MCF 10A (cell line): Measurements from ENCODE around the gene EHBP1. TPM values are rescaled to one million over a fixed set of nuclear protein-coding genes. Genes with fewer than 3 reads are reported as not detected.

Experiments
- BruUV-seq: library from RNA; stranded (reverse); fragments of 400-500 nt; replicated peaks from 2 replicates; lab custom pipeline; 2021; lab: Mats Ljungman, UMichigan
- CTCF ChIA-PET: fragments of 300-600 bp; sonication (Branson Sonifier 250); formaldehyde crosslinking; extraction: SDS; loops from one replicate; lab custom pipeline; 2021; ENCODE audit warnings: antibody characterized with exemption, inconsistent platforms; lab: Yijun Ruan, JAX
- POLR2A ChIA-PET: fragments of 300-600, 350-650 bp; sonication (Branson Sonifier 250); formaldehyde crosslinking; extraction: SDS; loops from one replicate; lab custom pipeline; 2020; ENCODE audit warnings: antibody characterized with exemption, inconsistent platforms; lab: Yijun Ruan, JAX
- DNase-seq: peaks from one replicate; pipeline ENCODE4 v3.0.0-alpha.2; 2018; ENCODE audit not compliant: unreplicated experiment
- H3K27ac Mint-ChIP-seq: one replicate; pipeline ENCODE4 v1.8.0; 2022; ENCODE audit warnings: mild to moderate bottlenecking, low read depth, mixed read lengths; ENCODE audit not compliant: unreplicated experiment
- H3K27me3 Mint-ChIP-seq: one replicate; pipeline ENCODE4 v1.8.0; 2022; ENCODE audit warnings: mixed read lengths; ENCODE audit not compliant: insufficient read depth, unreplicated experiment
- H3K36me3 Mint-ChIP-seq: one replicate; pipeline ENCODE4 v1.8.0; 2022; ENCODE audit warnings: mild to moderate bottlenecking, moderate library complexity, mixed read lengths; ENCODE audit not compliant: insufficient read depth, unreplicated experiment
- H3K4me1 Mint-ChIP-seq: one replicate; pipeline ENCODE4 v1.8.0; 2022; ENCODE audit warnings: mixed read lengths; ENCODE audit not compliant: insufficient read depth, unreplicated experiment
- H3K4me3 Mint-ChIP-seq: one replicate; pipeline ENCODE4 v1.8.0; 2022; ENCODE audit warnings: mild to moderate bottlenecking, moderate library complexity, mixed read lengths; ENCODE audit not compliant: unreplicated experiment
- H3K9me3 Mint-ChIP-seq: one replicate; pipeline ENCODE4 v1.8.0; 2022; ENCODE audit warnings: mixed read lengths; ENCODE audit not compliant: unreplicated experiment
- CTCF ChIP-seq: fragments of 200-600 bp; IDR thresholded peaks from one replicate; pipeline ENCODE4 v1.8.0; 2022; ENCODE audit warnings: antibody characterized with exemption, mild to moderate bottlenecking; ENCODE audit not compliant: unreplicated experiment
- intact Hi-C: fragments of 100-400 bp; cut with micrococcal nuclease; formaldehyde crosslinking; loops from 2 replicates; pipeline ENCODE4 v1.14.1; 2022
- total RNA-seq: library from RNA; stranded (reverse); gene quantifications from 2 replicates; pipeline ENCODE4 v1.2.3, GENCODE V29; 2022

Gene EHBP1
- total RNA-seq, 1 experiment from 2014 or later = 81.2 TPM

- H3K36me3 Mint-ChIP-seq = no peaks in the 10 kb centered on the region
- CTCF ChIA-PET = interaction anchor here (0.7 to 2.6 kb wide), 4 partner anchors 10 to 208 kb away, joined by 3 to 8 read pairs (median 4); no protein-coding TSS in a partner anchor
- no peaks in the 10 kb centered on the region for H3K27me3 Mint-ChIP-seq
- intact Hi-C loops = no loop called here
- H3K9me3 Mint-ChIP-seq = no peaks in the 10 kb centered on the region
- H3K27ac Mint-ChIP-seq = peak overlapping the region; percentile 97
- no peak for TF ChIP-seq CTCF
- no peak for DNase-seq
- BruUV-seq = no TSS peak
- H3K4me3 Mint-ChIP-seq = no peak overlapping the region
- POLR2A ChIA-PET = interaction anchor here (1.2 to 2.9 kb wide), 6 partner anchors 11 to 107 kb away, joined by 3 to 35 read pairs (median 10); partner anchors contain the start of gene EHBP1
- peaks cover 45% of the 10 kb centered on the region for H3K4me1 Mint-ChIP-seq
Observed at GRCh38 chr2:62665446-62665845, 40.1 kb upstream of the EHBP1 start.

GRCh38 chr2:62669180-62669579 lies 36.3 kb upstream of the EHBP1 start:
- no peak for DNase-seq
- CTCF ChIA-PET = interaction anchor here (0.6 to 0.7 kb wide), 2 partner anchors 85 to 265 kb away, joined by 3 read pairs; no protein-coding TSS in a partner anchor
- no peaks in the 10 kb centered on the region for H3K27me3 Mint-ChIP-seq

GRCh38 chr2:62672601-62673000 lies 32.9 kb upstream of the EHBP1 start:
- Mint-ChIP-seq H3K9me3 (no peaks in the 10 kb centered on the region), H3K27me3 (no peaks in the 10 kb centered on the region)

More at GRCh38 chr2:62669180-62669579, 36.3 kb upstream of the EHBP1 start:
- intact Hi-C loops = no loop called here
- POLR2A ChIA-PET = no interaction called here
- H3K4me3 Mint-ChIP-seq = no peak overlapping the region
- no peaks in the 10 kb centered on the region for H3K36me3 Mint-ChIP-seq
- no peak overlapping the region for H3K27ac Mint-ChIP-seq
- BruUV-seq = no TSS peak
- H3K4me1 Mint-ChIP-seq = peaks cover 22% of the 10 kb centered on the region
- TF ChIP-seq CTCF = no peak
- H3K9me3 Mint-ChIP-seq = no peaks in the 10 kb centered on the region

More at GRCh38 chr2:62672601-62673000, 32.9 kb upstream of the EHBP1 start:
- DNase-seq = no peak
- no peak overlapping the region for H3K27ac Mint-ChIP-seq
- ChIA-PET POLR2A (interaction anchor here (0.5 to 0.8 kb wide), 2 partner anchors 10 to 1117 kb away, joined by 3 read pairs; no protein-coding TSS in a partner anchor), CTCF (interaction anchor here (0.6 to 0.7 kb wide), 3 partner anchors 13 to 19 kb away, joined by 3 to 4 read pairs (median 3); no protein-coding TSS in a partner anchor)
- no peaks in the 10 kb centered on the region for H3K36me3 Mint-ChIP-seq
- BruUV-seq = no TSS peak
- peaks cover 7% of the 10 kb centered on the region for H3K4me1 Mint-ChIP-seq
- H3K4me3 Mint-ChIP-seq = no peak overlapping the region
- intact Hi-C loops = no loop called here
- no peak for TF ChIP-seq CTCF
